ENCODE data around the gene LCN10. TPM values are rescaled to one million over a fixed set of nuclear protein-coding genes. Genes with fewer than 3 reads are reported as not detected.
A peak's percentile ranks its signal among the peaks of the same experiment; 100 is the strongest.

Gene LCN10
- total and polyA plus RNA-seq, 7 donors: 1.2 to 9.2 (median 2.1) TPM

GRCh38 chr9:136746621-136747020, 3.9 kb upstream of the LCN10 start:
- intact Hi-C loops (cut with DNase I): no loop called here
- Histone ChIP-seq H3K27ac (no peak overlapping the region), H3K36me3 (no peaks in the 10 kb centered on the region), H3K27me3 (peaks cover 17 to 37% (median 32%) of the 10 kb centered on the region in 3 donors), H3K4me3 (no peak overlapping the region), H3K4me1 (peaks cover 0 to 5% (median under 1%) of the 10 kb centered on the region in 4 donors), H3K9me3 (no peaks in the 10 kb centered on the region)
- DNase-seq: no peak
- no peak for TF ChIP-seq EP300 (IDR thresholded peaks at IDR 0.05)
- no peak for TF ChIP-seq POLR2AphosphoS5 (IDR thresholded peaks at IDR 0.05)
- TF ChIP-seq POLR2A (IDR thresholded peaks at IDR 0.05): no peak
- TF ChIP-seq, protein P1, sequence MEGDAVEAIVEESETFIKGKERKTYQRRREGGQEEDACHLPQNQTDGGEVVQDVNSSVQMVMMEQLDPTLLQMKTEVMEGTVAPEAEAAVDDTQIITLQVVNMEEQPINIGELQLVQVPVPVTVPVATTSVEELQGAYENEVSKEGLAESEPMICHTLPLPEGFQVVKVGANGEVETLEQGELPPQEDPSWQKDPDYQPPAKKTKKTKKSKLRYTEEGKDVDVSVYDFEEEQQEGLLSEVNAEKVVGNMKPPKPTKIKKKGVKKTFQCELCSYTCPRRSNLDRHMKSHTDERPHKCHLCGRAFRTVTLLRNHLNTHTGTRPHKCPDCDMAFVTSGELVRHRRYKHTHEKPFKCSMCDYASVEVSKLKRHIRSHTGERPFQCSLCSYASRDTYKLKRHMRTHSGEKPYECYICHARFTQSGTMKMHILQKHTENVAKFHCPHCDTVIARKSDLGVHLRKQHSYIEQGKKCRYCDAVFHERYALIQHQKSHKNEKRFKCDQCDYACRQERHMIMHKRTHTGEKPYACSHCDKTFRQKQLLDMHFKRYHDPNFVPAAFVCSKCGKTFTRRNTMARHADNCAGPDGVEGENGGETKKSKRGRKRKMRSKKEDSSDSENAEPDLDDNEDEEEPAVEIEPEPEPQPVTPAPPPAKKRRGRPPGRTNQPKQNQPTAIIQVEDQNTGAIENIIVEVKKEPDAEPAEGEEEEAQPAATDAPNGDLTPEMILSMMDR (IDR thresholded peaks at IDR 0.05): no peak
- 90 to 93% methylated on average over 18 of the region's 18 CpGs for WGBS, 2 donors

- DNase-seq: no peak
- TF ChIP-seq POLR2AphosphoS5 (IDR thresholded peaks at IDR 0.05): no peak
- TF ChIP-seq EP300 (IDR thresholded peaks at IDR 0.05): no peak
- no peak for TF ChIP-seq POLR2A (IDR thresholded peaks at IDR 0.05)
- TF ChIP-seq, protein P1 (IDR thresholded peaks at IDR 0.05): no peak
- no peak overlapping the region for H3K4me3 ChIP-seq
- WGBS, 2 donors: 73 to 77% methylated on average over 22 of the region's 22 CpGs
- intact Hi-C loops (cut with DNase I): no loop called here
- no peaks in the 10 kb centered on the region for H3K9me3 ChIP-seq
- H3K27ac ChIP-seq: no peak overlapping the region
- peaks cover 22 to 42% (median 34%) of the 10 kb centered on the region in 3 donors for H3K27me3 ChIP-seq
- H3K36me3 ChIP-seq: no peaks in the 10 kb centered on the region
- H3K4me1 ChIP-seq: peaks cover 0 to 10% (median 5%) of the 10 kb centered on the region in 4 donors
Observed at GRCh38 chr9:136746155-136746490, 3.4 kb upstream of the LCN10 start.

- peak overlapping the region in 1 of 4 donors; percentile 46 for H3K27ac ChIP-seq
Observed at GRCh38 chr9:136745389-136746154, 2.8 kb upstream of the LCN10 start.

DNA sequence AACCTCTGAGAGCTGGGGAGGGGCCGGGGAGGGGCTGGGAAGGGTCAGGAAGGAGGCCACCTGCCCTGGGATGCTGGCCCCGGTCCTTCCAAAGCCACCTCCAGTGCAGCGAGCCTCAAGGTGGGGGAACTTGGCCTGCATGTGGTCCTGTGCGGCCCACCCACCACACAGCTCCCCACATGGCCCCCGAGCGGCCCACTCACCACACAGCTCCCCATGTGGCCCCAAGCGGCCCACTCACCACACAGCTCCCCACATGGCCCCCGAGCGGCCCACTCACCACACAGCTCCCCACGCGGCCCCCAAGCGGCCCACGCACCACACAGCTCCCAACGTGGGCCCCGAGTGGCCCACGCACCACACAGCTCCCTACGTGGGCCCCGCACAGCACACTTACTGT, 2.0 kb upstream of the LCN10 start:
- no peaks in the 10 kb centered on the region for H3K36me3 ChIP-seq
- H3K27me3 ChIP-seq: peaks cover 26 to 53% (median 34%) of the 10 kb centered on the region in 3 donors
- H3K4me3 ChIP-seq: no peak overlapping the region
- WGBS, 2 donors: 88% methylated on average over 18 of the region's 18 CpGs
- peaks cover 0 to 14% (median 10%) of the 10 kb centered on the region in 4 donors for H3K4me1 ChIP-seq
- no peak for DNase-seq
- H3K27ac ChIP-seq: peak overlapping the region in 1 of 4 donors; percentile 46
- no peaks in the 10 kb centered on the region for H3K9me3 ChIP-seq
- intact Hi-C loops (cut with DNase I): no loop called here
- no peak for TF ChIP-seq POLR2AphosphoS5 (IDR thresholded peaks at IDR 0.05)
- TF ChIP-seq POLR2A (IDR thresholded peaks at IDR 0.05): no peak
- TF ChIP-seq EP300 (IDR thresholded peaks at IDR 0.05): no peak
- TF ChIP-seq, protein P1 (IDR thresholded peaks at IDR 0.05): no peak

More at GRCh38 chr9:136745389-136746154, 2.8 kb upstream of the LCN10 start:
- intact Hi-C loops (cut with DNase I): no loop called here
- TF ChIP-seq POLR2A (IDR thresholded peaks at IDR 0.05) (no peak), POLR2AphosphoS5 (IDR thresholded peaks at IDR 0.05) (no peak), EP300 (IDR thresholded peaks at IDR 0.05) (no peak)
- TF ChIP-seq, protein P1 (IDR thresholded peaks at IDR 0.05): no peak
- Histone ChIP-seq H3K9me3 (no peaks in the 10 kb centered on the region), H3K4me1 (peaks cover 0 to 14% (median 10%) of the 10 kb centered on the region in 4 donors), H3K36me3 (no peaks in the 10 kb centered on the region), H3K27me3 (peaks cover 26 to 47% (median 34%) of the 10 kb centered on the region in 3 donors), H3K4me3 (no peak overlapping the region)
- WGBS, 2 donors: 79 to 87% methylated on average over 23 of the region's 23 CpGs
- no peak for DNase-seq
